NB4 (cell line): ENCODE data around the gene CDC42EP5.

Source experiments
- MYC ChIP-seq: IDR thresholded peaks from 2 replicates; pipeline ENCODE4 v1.6.1; 2011; ENCODE audit warnings: low read depth, low read length
- POLR2A ChIP-seq: IDR thresholded peaks from 2 replicates; pipeline ENCODE4 v1.6.1; 2011; ENCODE audit warnings: mild to moderate bottlenecking; ENCODE audit not compliant: insufficient read length; ENCODE audit errors: extremely low read depth
- TF ChIP-seq, protein P1 (sequence below): IDR thresholded peaks from one replicate; pipeline ENCODE4 v1.5.1; 2012; ENCODE audit warnings: low read depth, low read length
- TF ChIP-seq, protein P2 (sequence below): IDR thresholded peaks from 2 replicates; pipeline ENCODE4 v1.6.1; 2011; ENCODE audit warnings: low read depth, low read length

DNA sequence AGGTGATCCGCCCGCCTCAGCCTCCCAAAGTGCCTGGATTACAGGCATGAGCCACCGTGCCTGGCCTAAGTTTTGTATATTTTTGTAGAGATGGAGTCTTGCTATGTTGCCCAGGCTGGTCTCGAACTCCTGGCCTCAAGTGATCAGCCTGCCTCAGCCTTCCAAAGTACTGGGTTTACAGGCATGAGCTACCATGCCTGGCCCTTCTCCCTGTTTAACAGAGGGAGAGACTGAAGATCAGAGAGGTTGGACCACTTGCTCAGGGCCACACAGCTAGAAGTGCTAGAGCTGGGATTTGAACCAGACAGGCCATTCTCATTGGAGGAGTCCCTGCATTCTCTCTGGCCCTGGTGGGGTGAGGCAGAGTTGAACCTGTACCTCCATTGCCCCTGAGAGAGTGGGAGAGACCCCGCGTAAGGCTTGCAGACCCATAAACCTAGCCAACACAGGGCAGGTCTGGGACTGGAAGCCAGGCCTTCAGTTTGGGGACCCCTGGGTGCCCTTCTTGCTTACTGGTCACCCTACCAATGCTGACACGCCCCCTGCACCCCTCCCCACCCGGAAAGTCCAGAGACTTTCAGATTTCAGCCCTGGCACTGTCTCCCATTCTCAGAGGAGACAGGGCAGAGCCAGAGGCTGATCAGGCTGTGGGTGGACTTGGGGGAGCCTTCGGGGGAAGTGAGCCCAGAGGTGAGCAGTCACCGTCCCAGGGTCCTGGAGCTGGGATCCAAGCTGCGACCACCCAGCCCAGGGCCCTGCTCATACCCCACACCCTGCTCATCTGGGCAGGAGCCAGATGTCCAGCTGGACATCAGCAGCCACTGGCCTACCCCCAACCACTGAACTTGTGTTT lies 44.5 kb downstream of the CDC42EP5 start:
- TF ChIP-seq, protein P1, sequence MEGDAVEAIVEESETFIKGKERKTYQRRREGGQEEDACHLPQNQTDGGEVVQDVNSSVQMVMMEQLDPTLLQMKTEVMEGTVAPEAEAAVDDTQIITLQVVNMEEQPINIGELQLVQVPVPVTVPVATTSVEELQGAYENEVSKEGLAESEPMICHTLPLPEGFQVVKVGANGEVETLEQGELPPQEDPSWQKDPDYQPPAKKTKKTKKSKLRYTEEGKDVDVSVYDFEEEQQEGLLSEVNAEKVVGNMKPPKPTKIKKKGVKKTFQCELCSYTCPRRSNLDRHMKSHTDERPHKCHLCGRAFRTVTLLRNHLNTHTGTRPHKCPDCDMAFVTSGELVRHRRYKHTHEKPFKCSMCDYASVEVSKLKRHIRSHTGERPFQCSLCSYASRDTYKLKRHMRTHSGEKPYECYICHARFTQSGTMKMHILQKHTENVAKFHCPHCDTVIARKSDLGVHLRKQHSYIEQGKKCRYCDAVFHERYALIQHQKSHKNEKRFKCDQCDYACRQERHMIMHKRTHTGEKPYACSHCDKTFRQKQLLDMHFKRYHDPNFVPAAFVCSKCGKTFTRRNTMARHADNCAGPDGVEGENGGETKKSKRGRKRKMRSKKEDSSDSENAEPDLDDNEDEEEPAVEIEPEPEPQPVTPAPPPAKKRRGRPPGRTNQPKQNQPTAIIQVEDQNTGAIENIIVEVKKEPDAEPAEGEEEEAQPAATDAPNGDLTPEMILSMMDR, result no peak
- TF ChIP-seq POLR2A (no peak), MYC (no peak)
- TF ChIP-seq, protein P2, sequence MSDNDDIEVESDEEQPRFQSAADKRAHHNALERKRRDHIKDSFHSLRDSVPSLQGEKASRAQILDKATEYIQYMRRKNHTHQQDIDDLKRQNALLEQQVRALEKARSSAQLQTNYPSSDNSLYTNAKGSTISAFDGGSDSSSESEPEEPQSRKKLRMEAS, result no peak
